Stimulated activated CD8-positive, alpha-beta memory T cell treated with anti-CD3 and anti-CD28 coated beads, Interleukin-12 subunit alpha, Interleukin-12 subunit beta, amount 100 ng/mL, for 24 hours (primary cell): Measurements from ENCODE around the gene DLX4.

ENCODE experiments used
- DNase-seq: peaks from one replicate; pipeline ENCODE4 v3.0.0-alpha.2; 2020; ENCODE audit errors: extremely low read depth

The DLX4 gene

DNA sequence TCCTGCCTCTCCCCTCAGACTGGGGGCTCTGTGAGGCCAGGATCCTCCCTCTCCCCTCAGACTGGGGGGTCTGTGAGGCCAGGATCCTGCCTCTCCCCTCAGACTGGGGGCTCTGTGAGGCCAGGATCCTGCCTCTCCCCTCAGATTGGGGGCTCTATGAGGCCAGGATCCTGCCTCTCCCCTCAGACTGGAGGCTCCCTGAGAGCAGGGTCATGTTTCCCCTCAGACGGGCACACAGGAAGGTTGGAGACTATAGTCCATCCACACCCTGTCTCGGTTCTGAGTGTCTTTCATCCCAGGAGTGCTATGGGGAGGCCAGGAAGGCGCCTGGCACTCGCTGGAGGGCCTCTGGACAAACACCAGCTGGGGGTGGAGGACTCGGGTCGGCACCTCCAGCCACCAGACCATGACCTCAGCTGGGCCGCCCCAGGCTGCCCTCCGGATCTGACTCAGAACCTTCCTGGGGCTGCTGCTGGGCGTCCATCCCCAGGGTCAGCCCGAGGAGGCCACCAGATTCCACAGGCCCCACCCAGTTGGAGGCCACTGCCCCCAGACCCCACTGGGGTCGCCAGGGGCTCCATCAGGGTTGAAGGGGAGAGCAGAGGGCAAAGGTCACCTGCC, 21.9 kb upstream of the DLX4 start:
- DNase-seq: no peak

DNA sequence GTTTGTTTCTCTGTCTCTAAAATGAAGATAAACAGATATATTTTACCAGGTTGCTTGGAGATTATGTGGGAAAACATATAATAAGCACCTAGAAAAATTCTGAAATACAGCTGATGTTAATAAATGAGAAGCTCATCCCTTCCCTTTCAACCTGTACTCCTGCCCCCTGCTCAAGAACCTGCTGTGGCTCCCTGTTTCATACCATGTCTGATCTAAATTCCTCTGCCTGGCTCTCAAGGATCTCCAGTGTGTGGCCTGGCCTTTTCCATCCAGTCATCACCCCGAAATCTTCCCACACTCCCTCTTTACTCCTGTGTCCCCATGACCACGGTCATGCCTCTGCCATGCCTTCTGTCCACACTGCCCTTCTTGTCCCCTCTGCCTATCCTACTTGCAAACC, 19.4 kb upstream of the DLX4 start:
- DNase-seq: no peak

DNA sequence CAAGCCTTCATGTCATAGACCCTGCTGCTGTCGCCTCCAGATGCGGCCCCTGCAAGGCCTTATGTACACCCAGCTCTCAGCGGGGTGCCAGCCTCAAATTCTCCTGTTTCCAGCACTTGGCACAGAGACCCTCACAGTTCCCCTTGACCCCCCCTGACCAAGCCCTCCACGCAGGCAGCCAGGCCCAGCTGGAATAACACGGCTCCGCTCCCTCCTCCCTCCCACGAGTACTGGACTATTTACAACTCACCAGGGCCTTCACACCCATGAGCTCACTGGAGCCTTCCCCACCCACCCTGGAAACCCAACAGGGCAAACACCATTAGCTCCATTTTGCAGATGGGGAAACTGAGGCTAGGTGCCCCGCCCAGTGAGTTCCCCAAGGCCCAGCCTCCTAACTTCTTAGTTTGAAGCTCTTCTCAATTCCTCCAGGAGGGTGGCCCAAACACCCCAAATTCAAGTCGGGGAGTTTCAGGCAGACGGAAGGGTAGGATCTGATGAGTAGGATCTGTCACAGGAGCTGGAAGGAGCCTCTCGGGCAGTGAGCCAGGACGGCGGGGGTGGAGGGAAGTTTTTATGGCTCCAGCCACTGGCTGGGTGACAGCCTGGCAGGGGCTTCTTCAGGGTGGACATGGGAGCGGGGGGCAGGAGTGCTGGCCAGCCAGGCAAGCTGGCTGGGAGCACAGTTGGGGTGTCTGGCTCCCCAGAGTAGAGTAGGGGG, 17.5 kb upstream of the DLX4 start:
- DNase-seq: no peak

DNA sequence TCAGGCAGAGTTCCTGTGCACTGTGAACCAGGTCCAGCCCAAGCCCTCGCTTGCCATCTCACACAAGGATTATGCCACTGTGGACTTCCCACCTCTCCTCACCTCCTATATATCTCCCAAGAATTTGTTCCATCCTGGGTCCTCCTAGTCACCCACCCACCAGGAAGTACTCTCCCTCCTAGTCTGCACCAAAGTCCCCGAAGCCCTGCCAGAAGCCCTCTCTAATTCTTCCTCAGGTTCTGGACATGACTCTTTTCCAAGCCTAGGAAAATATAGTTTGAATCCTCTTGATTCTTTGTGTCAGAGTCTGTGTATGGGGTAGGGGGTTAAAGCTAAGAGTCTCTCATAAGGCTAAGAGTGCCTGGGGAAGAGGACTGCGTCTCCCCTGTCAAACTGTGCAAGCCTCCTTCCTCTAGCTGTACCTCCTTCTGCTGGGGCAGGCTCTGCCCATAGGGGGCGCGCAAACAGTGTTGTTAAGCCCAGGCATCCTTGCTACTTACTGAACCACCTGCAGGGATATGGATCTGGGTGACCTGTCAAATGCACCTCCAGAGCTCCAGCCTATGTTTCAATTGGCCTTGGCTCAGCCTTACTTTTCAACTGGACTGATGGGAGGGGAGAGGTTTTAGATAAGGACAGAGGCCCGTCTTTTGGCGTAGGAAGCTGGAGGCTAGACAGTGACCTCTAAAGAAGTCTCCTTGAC, 16.6 kb upstream of the DLX4 start:
- peak; percentile 58 for DNase-seq

DNA sequence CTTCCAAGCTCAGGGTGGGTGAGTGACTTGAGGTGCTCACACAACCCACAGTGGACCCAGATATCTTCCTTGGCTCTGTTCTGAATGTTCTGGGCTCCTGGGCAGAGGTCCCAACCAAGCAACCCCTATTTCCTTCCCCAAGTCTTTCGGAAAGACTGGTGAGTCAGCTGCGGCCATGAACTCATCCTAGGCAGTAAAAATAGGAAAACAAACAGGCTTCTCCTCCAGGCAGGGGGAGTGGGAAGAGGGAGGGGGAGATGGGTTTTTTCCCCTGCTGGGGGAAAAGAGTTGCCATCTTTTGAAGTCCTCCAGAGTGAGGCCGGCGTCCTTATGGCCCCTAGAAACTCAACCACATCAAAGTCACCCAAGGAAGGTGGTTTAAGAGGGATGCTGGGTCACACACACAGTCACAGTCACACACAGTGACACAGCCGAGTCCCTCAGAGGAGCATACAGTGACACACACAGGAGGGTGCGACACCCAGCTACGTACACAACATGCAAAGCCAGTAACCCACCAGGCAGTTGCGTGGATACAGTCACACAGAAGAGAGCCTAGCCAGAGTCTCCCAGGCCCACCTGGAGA, 16.0 kb upstream of the DLX4 start:
- no peak for DNase-seq

DNA sequence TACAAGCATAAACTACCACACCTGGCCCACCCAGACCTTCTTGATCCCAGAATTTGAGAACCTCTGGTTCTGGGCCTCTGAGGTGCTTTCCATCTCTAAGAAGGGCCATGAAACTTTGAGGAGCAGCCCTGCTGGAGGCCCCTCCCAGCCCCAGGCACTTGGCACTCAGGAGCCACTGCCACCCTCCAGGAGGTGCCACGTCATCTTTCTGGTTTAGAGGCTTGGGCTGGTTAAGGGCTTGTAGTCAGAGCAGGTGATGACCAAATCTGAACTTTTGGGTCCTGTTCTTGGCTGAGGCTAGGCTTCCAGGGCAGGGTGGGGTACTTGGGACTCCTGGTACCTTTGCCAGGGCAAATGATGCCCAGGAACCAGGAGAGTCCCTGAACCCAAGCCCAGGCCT, 13.8 kb upstream of the DLX4 start:
- DNase-seq: no peak

DNA sequence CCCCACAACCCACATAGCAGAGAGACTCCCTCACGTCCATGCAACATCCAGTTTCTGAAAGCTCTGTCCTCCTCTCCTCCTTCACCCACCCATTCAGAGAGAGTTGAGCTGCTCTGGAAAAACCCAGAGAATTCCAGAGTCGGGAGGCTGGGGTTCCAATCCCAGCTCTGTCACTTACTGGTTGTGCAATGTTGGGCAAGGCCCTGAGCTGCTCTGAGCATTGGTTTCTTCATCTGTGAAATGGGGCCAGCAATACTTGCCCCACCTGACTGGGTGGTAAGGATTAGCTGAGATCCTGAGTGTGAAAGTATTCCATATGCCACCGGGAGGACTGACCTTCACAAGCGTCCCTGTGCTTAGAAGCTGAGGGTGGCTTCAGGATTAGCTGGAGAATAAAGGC, 12.2 kb upstream of the DLX4 start:
- DNase-seq: no peak

DNA sequence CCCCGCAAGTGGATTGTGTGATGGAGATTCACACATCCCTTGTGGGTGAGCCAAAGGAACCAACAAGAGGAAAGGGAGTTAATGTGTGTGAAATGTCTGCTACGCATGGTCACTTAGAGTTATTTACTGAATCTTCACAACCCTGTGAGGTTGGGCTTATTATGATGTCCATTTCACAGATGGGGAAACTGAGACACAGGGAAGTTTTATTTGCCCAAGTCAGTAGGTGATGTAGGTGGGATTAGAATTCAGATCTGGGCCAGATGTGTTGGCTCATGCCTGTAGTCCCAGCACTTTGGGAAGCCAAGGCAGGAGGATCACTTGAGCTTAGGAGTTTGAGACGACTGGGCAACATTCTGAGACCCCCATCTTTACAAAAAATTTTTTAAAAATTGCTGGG, 11.6 kb upstream of the DLX4 start:
- no peak for DNase-seq

DNA sequence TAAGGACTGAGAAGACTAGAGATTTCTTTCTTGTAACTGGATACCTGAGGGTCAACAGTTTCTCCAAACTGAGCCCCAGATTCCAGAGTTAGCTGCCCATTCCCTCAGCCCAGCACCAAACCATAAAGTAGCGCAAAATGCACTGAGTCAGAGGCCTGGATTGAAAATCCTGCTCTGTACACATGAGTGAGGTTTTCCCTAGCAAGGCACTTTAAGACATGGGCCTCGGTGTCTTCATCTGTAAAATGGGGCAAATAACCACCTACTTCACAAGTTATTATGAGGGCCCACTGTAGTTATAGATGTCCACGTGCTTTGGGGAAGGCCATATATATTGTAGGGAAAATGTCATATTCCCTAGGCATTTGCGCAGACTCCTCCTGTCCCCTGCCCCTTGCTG, 10.3 kb upstream of the DLX4 start:
- no peak for DNase-seq

DNA sequence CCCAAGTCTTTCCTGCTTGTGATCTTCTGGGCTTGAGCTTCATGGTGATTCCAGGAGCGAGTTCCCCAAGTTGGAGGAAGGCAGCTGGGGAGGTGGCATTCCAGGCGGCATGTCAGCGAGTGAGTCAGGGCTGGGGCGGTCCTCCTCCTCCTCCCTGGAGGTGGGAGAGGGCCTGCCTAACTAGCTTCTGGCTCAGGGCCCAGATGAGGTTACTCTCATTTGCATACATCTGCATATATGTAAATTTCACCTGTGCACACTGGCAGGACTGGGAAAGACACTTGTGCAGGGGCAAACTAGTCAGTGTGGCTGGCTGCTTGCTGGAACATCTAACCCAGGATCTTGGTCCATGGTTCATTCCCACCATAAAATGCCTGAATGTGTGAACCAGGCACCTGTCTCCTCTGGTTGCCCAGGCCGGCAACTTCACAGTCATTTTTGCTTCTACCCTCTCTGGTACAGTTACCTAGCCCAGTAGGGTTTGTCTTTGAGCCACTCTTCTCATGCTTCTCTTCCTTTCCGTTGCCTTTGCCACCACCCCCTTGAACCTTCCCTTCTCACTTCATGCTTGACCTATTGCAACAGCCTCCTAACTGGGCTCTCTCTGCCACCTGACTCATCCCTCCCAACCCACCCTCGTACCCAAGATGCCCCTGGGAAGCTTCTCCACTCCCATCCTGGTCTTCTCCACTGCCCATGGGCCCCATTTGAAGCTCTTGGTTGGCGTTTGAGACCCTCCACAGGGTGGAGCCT, 9.6 kb upstream of the DLX4 start:
- no peak for DNase-seq

DNA sequence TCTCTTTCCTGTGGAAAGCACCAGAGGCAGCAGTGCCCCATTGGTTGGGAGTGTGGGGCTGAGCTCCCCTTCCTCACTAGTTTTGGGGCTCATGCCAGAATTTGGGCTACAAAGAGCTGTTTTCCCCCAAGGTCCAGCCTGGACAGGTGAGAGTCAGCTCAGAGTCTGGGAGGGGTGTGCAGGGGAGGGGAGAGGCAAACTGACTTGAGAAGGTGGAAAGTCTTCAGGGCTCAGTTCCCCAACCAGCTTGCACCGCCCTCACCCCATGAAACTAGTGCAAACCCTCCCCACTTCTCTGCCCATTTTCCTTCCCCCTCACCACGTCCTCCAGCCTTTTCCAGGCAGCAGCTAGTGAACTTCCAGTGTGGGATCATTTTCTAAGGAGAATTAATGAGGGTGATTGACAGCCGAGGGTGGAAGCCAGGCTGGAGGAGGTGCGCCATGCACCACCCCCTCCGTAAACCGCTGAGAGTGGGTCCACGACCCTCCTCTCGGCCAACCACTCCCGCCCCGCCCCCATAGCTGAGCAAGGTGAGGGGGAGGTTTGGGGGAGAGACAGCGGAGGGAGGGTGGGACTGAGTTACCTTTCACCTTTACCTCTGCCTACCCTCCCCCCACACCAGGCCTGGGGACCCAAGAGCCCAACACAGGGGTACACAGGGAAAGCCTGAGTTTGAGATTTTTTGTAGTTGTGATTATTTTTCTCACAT, 6.2 kb upstream of the DLX4 start:
- no peak for DNase-seq

DNA sequence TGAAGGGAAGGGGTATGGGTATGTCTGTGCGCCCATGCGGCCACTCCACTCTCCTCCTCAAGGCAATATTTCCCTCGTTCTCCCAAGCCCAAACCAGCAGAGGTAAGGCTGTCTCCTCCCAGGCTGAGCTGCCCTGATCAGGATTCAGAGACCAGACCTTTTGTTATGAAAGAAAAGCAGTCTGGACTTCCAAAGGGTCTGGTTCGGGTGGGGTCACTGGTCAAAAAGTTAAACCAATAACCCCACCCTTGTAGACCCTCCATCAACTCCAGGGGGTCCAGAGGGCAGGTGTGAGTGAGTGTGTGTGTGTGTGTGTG, 5.7 kb upstream of the DLX4 start:
- no peak for DNase-seq

DNA sequence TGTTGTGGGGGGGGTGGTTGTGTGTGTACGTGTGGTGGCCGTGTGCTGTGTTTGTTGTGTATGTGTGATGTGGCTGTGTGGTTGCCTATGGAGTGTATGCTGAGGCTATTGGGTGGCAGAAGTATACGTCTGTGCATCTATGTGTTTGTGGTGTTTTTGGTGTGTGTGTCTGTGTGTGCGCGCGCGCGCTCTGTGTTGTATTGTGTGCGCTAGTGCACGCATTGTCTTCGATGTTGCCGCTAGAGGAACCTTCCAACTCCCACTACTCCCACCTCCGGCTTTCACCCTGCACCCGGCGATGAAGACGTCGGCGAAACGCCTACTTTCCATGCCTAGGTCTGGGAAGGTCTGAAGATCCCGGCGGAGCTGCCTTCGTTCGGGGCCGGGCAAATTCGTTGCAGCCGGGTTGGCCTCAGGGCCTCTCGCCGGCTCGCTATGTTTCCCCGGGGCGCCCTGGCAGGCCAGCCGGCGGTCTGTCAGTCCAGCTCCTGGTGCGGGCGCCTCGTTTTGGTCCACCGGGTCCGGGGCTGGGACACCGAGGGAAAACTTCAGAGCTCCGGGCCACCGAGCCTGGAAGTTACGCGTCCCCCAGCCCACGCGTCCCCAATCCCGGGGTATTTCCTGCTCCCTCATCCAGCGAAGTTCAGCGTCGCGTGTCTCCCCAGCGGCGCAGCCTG, 5.2 kb upstream of the DLX4 start:
- no peak for DNase-seq

DNA sequence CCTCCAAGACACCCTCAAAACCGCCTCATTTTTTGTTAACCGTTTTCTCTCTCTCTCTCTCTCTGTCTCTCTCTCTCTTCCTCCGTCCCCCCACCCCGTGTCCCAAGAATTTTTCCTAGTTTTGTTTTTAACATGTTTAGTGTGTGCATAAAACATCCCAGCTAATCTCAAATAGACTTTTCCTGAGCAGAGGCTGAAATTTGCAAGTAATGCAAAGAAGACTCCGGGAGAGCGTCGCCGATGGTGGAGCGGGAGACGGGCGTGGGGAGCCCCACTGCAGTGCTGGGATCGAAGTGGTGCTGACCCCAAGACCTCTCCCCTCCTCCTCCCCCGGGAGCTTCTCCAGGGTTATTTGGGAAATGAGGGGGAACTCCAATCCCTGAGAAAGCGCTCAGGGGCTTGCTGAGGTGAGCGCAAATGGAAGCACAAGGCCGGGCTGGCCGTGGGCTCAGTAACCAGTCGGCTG, 4.7 kb upstream of the DLX4 start:
- no peak for DNase-seq

DNA sequence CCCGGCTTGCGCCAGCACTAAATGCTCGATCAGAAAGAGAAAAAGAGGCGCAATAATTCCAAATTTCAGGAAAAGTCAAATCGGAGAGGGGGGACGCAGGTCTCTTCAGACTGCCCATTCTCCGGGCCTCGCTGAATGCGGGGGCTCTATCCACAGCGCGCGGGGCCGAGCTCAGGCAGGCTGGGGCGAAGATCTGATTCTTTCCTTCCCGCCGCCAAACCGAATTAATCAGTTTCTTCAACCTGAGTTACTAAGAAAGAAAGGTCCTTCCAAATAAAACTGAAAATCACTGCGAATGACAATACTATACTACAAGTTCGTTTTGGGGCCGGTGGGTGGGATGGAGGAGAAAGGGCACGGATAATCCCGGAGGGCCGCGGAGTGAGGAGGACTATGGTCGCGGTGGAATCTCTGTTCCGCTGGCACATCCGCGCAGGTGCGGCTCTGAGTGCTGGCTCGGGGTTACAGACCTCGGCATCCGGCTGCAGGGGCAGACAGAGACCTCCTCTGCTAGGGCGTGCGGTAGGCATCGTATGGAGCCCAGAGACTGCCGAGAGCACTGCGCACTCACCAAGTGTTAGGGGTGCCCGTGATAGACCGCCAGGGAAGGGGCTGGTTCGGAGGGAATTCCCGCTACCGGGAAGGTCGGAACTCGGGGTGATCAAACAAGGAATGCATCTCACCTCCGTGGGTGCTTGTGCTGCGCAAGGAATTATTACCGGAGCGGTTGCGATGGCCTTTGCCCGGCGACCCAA, 4.0 kb upstream of the DLX4 start:
- no peak for DNase-seq

DNA sequence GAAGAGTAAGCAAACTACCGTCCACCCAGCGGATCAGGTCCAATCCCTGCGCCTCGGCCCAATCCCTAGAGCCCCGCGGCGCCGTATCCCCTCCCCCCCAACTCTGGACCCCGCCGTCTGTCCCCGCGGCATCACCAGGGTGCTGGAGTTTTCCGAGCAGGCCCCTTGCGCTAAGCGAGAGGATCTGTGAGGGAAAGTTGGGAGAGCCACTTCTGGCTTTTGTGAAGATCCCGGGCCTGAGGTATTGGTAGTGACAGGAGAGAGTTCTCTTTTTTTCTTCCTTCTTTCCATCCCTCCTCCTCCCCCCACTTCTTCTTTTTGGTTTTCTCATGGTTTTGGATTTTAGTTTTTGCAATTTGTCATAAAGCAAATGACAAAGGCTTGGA, 3.5 kb upstream of the DLX4 start:
- DNase-seq: no peak

DNA sequence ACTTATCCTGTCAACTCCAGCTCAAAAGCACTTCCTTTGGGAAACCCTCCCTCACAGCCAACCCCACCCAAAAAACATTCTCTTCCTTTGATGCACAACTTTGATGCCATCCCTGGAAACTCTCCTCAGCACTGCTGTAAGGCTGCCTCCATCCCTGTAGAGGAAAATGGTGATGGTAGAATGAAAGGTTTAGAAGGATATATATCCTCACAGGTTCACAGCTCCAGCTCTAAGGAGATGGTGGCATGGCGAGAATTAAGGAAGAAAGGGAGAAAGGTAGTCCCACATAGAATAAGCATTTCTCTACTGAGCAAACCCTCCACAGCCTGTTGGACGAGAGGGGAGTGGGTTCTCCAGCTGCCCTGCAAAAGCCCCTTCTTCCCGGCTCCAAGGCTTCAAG, 2.2 kb upstream of the DLX4 start:
- no peak for DNase-seq

DNA sequence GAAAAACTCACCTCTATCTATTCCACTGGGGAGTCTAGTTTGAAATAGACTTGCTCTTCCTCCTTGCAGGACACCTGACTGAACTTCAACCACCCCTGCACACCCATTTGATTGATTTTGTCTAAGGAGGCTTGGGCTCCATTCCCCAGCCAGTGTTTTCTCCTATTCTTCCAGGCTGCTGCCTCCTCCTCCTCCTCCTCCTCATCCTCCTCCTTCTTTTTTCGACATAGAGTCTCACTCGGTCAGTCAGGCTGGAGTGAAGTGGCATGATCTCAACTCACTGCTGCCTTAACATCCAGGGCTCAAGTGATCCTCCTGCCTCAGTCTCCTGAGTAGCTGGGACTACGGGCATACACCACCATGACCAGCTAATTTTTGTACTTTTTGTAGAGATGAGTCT, 1.8 kb upstream of the DLX4 start:
- DNase-seq: no peak

DNA sequence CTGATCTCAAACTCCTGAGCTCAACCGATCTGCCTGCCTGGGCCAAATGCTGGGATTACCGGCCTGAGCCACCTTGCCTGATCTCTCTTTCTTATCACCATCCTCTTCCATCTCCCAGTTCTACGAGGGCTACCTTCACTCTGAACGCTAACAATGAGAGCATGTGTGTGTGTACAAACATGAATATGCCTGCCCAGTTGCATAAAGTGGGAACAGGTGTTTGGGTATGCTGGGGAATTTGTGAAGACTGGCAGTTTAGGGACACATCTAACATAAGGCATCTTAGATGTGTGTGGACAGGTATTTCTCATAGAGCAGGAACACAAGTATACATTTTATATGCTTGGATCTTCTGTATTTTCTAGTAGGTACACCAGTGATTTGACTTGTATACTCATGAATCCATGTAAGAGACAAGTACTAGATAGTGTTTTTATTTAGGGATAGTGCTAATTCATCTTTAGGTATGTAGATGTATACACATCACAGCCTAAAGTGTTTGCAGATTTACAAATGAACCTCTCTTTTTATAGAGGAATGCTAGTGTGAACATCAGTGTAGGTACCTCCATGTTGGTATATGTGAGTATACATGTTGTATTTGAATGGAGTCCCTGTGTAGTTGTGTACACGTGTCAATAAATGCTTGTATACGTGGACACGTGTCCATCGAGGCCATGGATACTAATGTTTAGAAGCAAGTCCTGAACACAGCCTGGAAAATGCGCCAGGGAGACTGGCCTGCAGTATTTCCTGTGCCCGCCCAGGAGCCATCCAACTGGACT, 1.2 kb upstream of the DLX4 start:
- DNase-seq: no peak
